ENCODE results near the gene COL4A2.

The COL4A2 gene

GRCh38 chr13:110306960-110307766 is at the start of gene COL4A2, which contains the start of gene COL4A1:
Gene COL4A2 (plus strand): TSS chr13:110307284. CDS start chr13:110307904, 620 bp downstream.
Gene COL4A1 (minus strand): TSS chr13:110307157. CDS start chr13:110307027, 130 bp downstream.
- no peak for DNase-seq

DNA sequence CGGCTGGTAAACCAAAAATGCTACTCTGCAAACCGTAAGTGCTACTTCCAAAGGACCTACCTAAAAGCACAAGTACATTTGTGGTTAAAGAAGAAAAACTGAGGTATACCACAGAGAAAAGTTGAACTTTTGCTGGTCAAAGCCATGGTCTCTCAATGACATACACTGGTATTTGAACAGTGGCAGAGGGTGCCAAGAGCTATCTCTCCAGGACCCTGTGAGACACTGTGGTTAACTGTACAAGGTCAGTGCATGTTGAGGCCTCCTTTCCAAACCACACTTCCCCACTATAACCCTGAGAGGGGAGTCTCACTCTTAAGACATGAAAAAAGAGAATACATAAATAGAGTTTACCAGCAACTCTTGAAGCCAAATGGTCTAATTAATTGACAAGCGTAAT is 49.7 kb upstream of the COL4A2 start:
- no peak for DNase-seq

- no peak for DNase-seq
Measured at GRCh38 chr13:110258876-110259631, 48.0 kb upstream of the COL4A2 start.

DNA sequence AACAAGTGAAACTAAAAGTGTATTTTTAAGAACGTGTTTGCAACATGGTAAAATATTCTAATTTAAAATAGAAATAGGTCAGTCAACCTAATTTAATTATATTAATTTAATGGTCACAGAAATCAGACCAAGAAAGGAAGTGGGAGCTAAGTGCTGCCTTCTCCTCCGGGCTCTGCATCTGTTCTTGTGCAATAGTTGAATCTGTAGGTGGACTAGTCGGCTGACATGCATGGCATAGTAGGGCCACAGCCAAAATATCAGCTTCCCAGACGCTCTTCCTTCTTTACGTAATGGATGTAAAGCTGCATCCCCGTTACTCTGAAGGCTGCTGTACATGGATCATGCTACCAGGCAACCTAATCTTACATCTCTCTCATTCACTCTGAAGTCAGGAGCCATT is 47.4 kb upstream of the COL4A2 start:
- no peak for DNase-seq

- no peak for DNase-seq
Measured at GRCh38 chr13:110261166-110262081, 45.7 kb upstream of the COL4A2 start.

GRCh38 chr13:110262082-110262436 is 45.0 kb upstream of the COL4A2 start:
- no peak for DNase-seq

GRCh38 chr13:110262508-110263291 is 44.4 kb upstream of the COL4A2 start:
- no peak for DNase-seq

DNA sequence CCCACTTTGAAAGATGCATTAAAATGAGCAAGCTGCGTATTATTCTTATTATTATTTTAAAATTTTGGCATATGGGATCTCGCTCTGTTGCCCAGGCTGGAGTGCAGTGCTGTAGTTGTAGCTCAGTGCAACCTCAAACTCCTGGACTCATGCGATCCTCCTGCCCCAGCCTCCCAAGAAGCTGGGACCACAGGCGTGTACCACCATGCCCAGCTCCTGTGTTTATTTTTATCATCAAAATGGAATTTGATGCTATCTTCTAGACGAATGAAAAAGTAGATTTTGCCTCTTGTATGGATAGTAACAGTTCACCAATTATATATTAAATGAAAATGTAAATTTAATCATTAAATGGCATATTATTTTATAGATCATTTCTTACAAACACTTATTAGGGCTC is 43.7 kb upstream of the COL4A2 start:
- no peak for DNase-seq

GRCh38 chr13:110263888-110264287 is 43.2 kb upstream of the COL4A2 start:
- DNase-seq: no peak

DNA sequence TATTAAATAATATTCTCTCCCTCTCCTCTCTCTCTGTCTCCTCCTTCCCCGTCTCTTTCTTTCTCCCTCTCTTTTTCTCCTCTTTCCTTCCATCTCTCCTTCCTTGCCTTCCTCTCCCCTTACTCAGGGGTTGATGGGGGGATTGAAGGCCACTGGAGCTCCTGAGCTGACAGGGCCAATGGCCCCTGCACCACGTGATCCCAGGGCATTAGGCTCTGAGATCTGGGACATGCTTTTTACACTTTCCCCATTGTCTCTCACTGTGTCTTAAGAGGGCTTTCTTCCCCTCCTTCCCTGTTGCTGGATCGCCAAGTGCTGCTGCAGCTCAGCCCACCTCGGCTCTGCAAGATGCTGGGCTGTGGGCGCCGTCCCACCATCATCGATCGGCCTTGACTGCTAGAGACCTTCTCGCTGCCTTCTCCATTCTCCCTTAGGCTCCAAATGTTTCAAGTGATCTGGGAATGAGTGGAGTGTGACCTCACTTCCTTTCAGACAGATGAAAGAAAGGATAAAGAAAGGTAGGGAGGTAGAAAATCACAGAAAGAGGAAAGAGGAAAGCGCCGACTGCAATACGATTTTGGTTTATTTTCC is 42.3 kb upstream of the COL4A2 start:
- no peak for DNase-seq

GRCh38 chr13:110265341-110265681 is 41.8 kb upstream of the COL4A2 start:
- no peak for DNase-seq

DNA sequence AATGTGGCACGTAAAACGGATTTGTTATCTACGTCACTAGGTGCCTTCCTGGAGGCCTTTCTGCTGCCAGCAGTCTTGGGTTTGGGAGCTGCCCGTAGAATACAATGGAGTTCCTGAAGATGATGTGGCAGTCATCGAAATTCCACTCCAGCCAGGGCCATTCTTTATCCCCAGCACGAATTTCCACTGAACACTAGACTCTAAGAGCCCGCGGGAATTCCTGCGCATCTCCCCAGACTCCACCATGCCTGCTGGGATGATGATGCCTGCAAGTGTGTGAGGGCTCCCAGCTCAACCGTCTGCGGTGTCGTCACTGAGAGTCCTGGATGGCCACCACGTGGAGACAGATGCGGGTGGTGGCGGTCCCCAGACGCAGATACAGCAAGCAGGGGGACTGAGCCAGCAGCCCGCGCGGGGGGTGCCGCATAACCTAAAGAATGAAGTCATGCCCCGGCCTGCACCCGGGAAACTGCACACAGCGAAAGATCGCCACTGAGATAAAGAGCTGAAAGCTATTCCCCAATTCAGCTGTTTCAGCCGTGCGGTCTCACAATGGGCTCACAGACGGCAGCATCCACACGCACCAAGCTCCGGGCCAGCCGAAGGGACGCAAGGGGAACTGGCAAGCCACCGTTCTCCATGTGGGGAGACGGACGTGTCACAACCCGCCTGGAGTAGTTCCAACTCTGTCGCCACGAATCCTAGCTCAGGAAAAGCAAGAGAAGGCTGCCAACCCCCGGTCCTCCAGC is 41.2 kb upstream of the COL4A2 start:
- DNase-seq: no peak

GRCh38 chr13:110266431-110266809 is 40.7 kb upstream of the COL4A2 start:
- DNase-seq: no peak

DNA sequence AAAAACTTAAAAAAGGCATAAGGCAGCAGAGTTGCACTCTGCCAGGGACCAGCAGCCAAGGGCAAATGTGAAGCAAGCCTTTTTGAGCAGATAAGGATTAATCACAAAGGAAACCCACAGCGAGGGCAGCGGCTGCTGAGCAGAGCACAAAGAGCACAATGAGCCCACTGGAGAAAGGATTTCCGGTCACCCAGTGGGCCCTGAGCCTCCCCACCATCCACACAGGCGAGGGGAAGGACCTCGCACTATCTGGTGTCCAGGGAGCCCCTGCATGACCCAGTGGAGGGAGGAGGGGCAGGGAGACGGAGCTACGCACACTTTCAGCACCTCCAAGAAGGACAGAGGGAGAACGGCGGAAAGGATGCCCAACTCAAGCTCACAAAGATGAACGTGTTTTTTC is 40.1 kb upstream of the COL4A2 start:
- DNase-seq: no peak

- DNase-seq: no peak
Measured at GRCh38 chr13:110268061-110268460, 39.0 kb upstream of the COL4A2 start.

DNA sequence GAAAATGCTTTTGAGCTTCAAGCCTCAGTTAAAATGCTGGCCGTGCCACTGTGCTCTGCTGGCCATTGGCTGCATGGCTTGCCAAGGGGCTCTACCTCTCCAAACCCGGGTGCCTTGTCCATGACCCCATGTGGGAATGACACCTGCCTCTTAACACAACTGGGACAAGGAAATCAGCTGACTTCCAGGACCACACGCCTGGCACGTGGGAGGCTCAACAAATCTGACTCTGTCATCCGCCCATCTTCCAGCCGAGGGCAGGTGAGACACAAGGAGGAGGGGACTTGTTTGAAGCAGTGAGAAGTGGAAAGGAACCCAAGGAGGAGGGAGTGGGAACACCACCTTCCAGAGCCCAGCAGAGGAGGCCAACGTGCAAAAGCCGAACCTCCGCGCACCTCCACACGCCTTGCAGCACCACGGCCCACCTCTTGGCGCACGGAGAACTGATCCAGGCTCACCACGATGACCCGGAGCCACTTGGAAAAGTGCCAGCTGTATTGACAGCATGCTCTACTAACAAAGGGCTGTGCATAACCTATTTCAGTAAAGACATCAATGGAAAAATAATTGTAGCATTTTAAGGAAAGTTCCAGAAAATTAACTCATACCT is 38.4 kb upstream of the COL4A2 start:
- DNase-seq: no peak

- no peak for DNase-seq
Measured at GRCh38 chr13:110269509-110270185, 37.4 kb upstream of the COL4A2 start.

- DNase-seq: no peak
Measured at GRCh38 chr13:110270507-110270906, 36.6 kb upstream of the COL4A2 start.

- DNase-seq: no peak
Measured at GRCh38 chr13:110271313-110271712, 35.8 kb upstream of the COL4A2 start.

DNA sequence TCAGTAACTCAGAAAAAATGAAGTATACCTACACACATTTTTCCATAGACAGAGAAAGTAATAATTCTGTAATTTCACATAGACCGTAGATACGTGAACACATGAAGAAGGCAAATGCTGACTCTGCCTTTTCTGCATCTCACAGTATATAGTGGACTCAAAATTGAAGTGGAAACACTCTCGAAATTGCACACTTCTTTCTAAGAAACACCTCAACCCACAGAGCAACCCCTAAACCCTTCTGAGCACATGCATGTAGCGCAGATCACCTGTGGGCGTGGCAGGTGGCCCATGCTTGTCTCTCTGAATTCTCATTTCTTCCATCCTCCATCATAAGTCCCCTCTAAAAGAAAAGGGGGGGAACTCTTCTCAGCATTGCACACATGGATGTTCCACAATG is 34.9 kb upstream of the COL4A2 start:
- no peak for DNase-seq
